ENCODE results near the gene GTPBP3. TPM values are rescaled to one million over a fixed set of nuclear protein-coding genes. Genes with fewer than 3 reads are reported as not detected.
"Not testable (repeated sequence)": the region's sequence is repeated elsewhere in the genome, so short reads cannot be mapped to it uniquely, and the experiment has no call there.

The GTPBP3 gene
- total and polyA plus RNA-seq, 3 experiments from 2014 or later: 13.3 to 55.7 (median 47.3) TPM

GRCh38 chr19:17357724-17358123 is 20.4 kb downstream of the GTPBP3 start:
- POLR2A ChIA-PET: no interaction called here
- H3K27ac Mint-ChIP-seq: no peak overlapping the region
- Histone ChIP-seq H3K4me1 (ENCODE audit: insufficient read depth, low read length) (no peaks in the 10 kb centered on the region), H3K36me3 (ENCODE audit: insufficient read depth, low read length) (no peaks in the 10 kb centered on the region), H3K9me3 (ENCODE audit: low read length) (no peaks in the 10 kb centered on the region), H3K4me3 (ENCODE audit: low read length) (no peak overlapping the region), H3K27ac (ENCODE audit: low read depth, low read length) (no peak overlapping the region), H3K27me3 (ENCODE audit: insufficient read depth, low read length, poor library complexity, severe bottlenecking) (no peaks in the 10 kb centered on the region)
- H3K4me1 Mint-ChIP-seq: no peaks in the 10 kb centered on the region
- no peaks in the 10 kb centered on the region for H3K36me3 Mint-ChIP-seq
- H3K9me3 Mint-ChIP-seq: no peaks in the 10 kb centered on the region
- DNase-seq: no peak
- peaks cover 3 to 8% of the 10 kb centered on the region in 2 donors for H3K27me3 Mint-ChIP-seq
- CTCF ChIA-PET: interaction anchor here (0.7 kb wide), 1 partner anchor 12 kb away, joined by 3 read pairs; no protein-coding TSS in a partner anchor
- no peak overlapping the region for H3K4me3 Mint-ChIP-seq

GRCh38 chr19:17358395-17358794 is 21.0 kb downstream of the GTPBP3 start:
- H3K27ac ChIP-seq (ENCODE audit: low read depth, low read length): no peak overlapping the region
- no peaks in the 10 kb centered on the region for H3K36me3 Mint-ChIP-seq
- no peaks in the 10 kb centered on the region for H3K36me3 ChIP-seq (ENCODE audit: insufficient read depth, low read length)
- no peaks in the 10 kb centered on the region for H3K9me3 ChIP-seq (ENCODE audit: low read length)
- H3K27me3 ChIP-seq (ENCODE audit: insufficient read depth, low read length, poor library complexity, severe bottlenecking): no peaks in the 10 kb centered on the region
- no peak overlapping the region for H3K4me3 Mint-ChIP-seq
- H3K4me3 ChIP-seq (ENCODE audit: low read length): no peak overlapping the region
- H3K27me3 Mint-ChIP-seq: peaks cover 2 to 4% of the 10 kb centered on the region in 2 donors
- ChIA-PET POLR2A (interaction anchor here (0.7 kb wide), 1 partner anchor 815 kb away, joined by 3 read pairs; no protein-coding TSS in a partner anchor), CTCF (interaction anchor here (0.7 kb wide), 1 partner anchor 13 kb away, joined by 3 read pairs; no protein-coding TSS in a partner anchor)
- DNase-seq: no peak
- H3K4me1 Mint-ChIP-seq: no peaks in the 10 kb centered on the region
- H3K4me1 ChIP-seq (ENCODE audit: insufficient read depth, low read length): no peaks in the 10 kb centered on the region
- no peak overlapping the region for H3K27ac Mint-ChIP-seq
- H3K9me3 Mint-ChIP-seq: no peaks in the 10 kb centered on the region

GRCh38 chr19:17359905-17360800 is 22.8 kb downstream of the GTPBP3 start:
- no peak overlapping the region for H3K4me3 ChIP-seq (ENCODE audit: low read length)
- H3K36me3 Mint-ChIP-seq: no peaks in the 10 kb centered on the region
- no peaks in the 10 kb centered on the region for H3K9me3 ChIP-seq (ENCODE audit: low read length)
- no peak for DNase-seq
- H3K27ac Mint-ChIP-seq: no peak overlapping the region
- H3K9me3 Mint-ChIP-seq: no peaks in the 10 kb centered on the region
- CTCF ChIA-PET: interaction anchor here (1.0 kb wide), 1 partner anchor 26 kb away, joined by 3 read pairs; no protein-coding TSS in a partner anchor
- POLR2A ChIA-PET: no interaction called here
- no peak overlapping the region for H3K4me3 Mint-ChIP-seq
- H3K36me3 ChIP-seq (ENCODE audit: insufficient read depth, low read length): no peaks in the 10 kb centered on the region
- no peaks in the 10 kb centered on the region for H3K4me1 ChIP-seq (ENCODE audit: insufficient read depth, low read length)
- H3K4me1 Mint-ChIP-seq: no peaks in the 10 kb centered on the region
- H3K27me3 ChIP-seq (ENCODE audit: insufficient read depth, low read length, poor library complexity, severe bottlenecking): no peaks in the 10 kb centered on the region
- H3K27me3 Mint-ChIP-seq: peaks cover 3% of the 10 kb centered on the region in 2 donors
- no peak overlapping the region for H3K27ac ChIP-seq (ENCODE audit: low read depth, low read length)

GRCh38 chr19:17363852-17364605 is 26.7 kb downstream of the GTPBP3 start:
- H3K9me3 ChIP-seq (ENCODE audit: low read length); H3K27ac Mint-ChIP-seq; H3K4me3 Mint-ChIP-seq; DNase-seq; H3K27ac ChIP-seq (ENCODE audit: low read depth, low read length); H3K9me3 Mint-ChIP-seq; H3K36me3 ChIP-seq (ENCODE audit: insufficient read depth, low read length); H3K36me3 Mint-ChIP-seq; POLR2A ChIA-PET; H3K27me3 ChIP-seq (ENCODE audit: insufficient read depth, low read length, poor library complexity, severe bottlenecking); H3K4me1 ChIP-seq (ENCODE audit: insufficient read depth, low read length); H3K4me1 Mint-ChIP-seq; H3K4me3 ChIP-seq (ENCODE audit: low read length): not testable (repeated sequence)
- H3K27me3 Mint-ChIP-seq: peaks cover 8 to 19% of the 10 kb centered on the region in 2 donors
- CTCF ChIA-PET: interaction anchor here (0.9 to 1.2 kb wide), 2 partner anchors 22 to 51 kb away, joined by 3 to 4 read pairs; no protein-coding TSS in a partner anchor

GRCh38 chr19:17365361-17365760 is 28.0 kb downstream of the GTPBP3 start:
- H3K4me3 ChIP-seq (ENCODE audit: low read length): no peak overlapping the region
- H3K27me3 ChIP-seq (ENCODE audit: insufficient read depth, low read length, poor library complexity, severe bottlenecking): no peaks in the 10 kb centered on the region
- DNase-seq: no peak
- no peaks in the 10 kb centered on the region for H3K9me3 ChIP-seq (ENCODE audit: low read length)
- H3K36me3 ChIP-seq (ENCODE audit: insufficient read depth, low read length): no peaks in the 10 kb centered on the region
- no peaks in the 10 kb centered on the region for H3K4me1 ChIP-seq (ENCODE audit: insufficient read depth, low read length)
- H3K27ac Mint-ChIP-seq: no peak overlapping the region
- peaks cover 0 to 5% (median 0%) of the 10 kb centered on the region in 3 donors for H3K4me1 Mint-ChIP-seq
- CTCF ChIA-PET: no interaction called here
- H3K4me3 Mint-ChIP-seq: no peak overlapping the region
- H3K36me3 Mint-ChIP-seq: no peaks in the 10 kb centered on the region
- POLR2A ChIA-PET: no interaction called here
- H3K27me3 Mint-ChIP-seq: peaks cover 10 to 24% of the 10 kb centered on the region in 2 donors
- no peak overlapping the region for H3K27ac ChIP-seq (ENCODE audit: low read depth, low read length)
- H3K9me3 Mint-ChIP-seq: no peaks in the 10 kb centered on the region

GRCh38 chr19:17370026-17370587 is 32.8 kb downstream of the GTPBP3 start:
- H3K9me3 ChIP-seq (ENCODE audit: low read length): no peaks in the 10 kb centered on the region
- no peaks in the 10 kb centered on the region for H3K36me3 ChIP-seq (ENCODE audit: insufficient read depth, low read length)
- peaks cover 13 to 25% of the 10 kb centered on the region in 2 donors for H3K27me3 Mint-ChIP-seq
- no peaks in the 10 kb centered on the region for H3K27me3 ChIP-seq (ENCODE audit: insufficient read depth, low read length, poor library complexity, severe bottlenecking)
- H3K4me3 Mint-ChIP-seq: no peak overlapping the region
- no peak overlapping the region for H3K4me3 ChIP-seq (ENCODE audit: low read length)
- H3K27ac ChIP-seq (ENCODE audit: low read depth, low read length): no peak overlapping the region
- no peaks in the 10 kb centered on the region for H3K9me3 Mint-ChIP-seq
- H3K4me1 ChIP-seq (ENCODE audit: insufficient read depth, low read length): no peaks in the 10 kb centered on the region
- no peak overlapping the region for H3K27ac Mint-ChIP-seq
- ChIA-PET POLR2A (no interaction called here), CTCF (no interaction called here)
- no peaks in the 10 kb centered on the region for H3K36me3 Mint-ChIP-seq
- DNase-seq: no peak
- peaks cover 0 to 5% (median 0%) of the 10 kb centered on the region in 3 donors for H3K4me1 Mint-ChIP-seq

- Histone ChIP-seq H3K9me3 (ENCODE audit: low read length) (no peaks in the 10 kb centered on the region), H3K4me1 (ENCODE audit: insufficient read depth, low read length) (no peaks in the 10 kb centered on the region), H3K27me3 (ENCODE audit: insufficient read depth, low read length, poor library complexity, severe bottlenecking) (no peaks in the 10 kb centered on the region), H3K4me3 (ENCODE audit: low read length) (no peak within 1 kb of the TSS), H3K27ac (ENCODE audit: low read depth, low read length) (no peak within 1 kb of the TSS), H3K36me3 (ENCODE audit: insufficient read depth, low read length) (no peaks in the 10 kb centered on the region)
- H3K36me3 Mint-ChIP-seq: peaks cover 0 to 5% (median 0%) of the 10 kb centered on the region in 3 donors
- ChIA-PET CTCF (interaction anchor here (1.2 kb wide), 1 partner anchor 9 kb away, joined by 3 read pairs; no protein-coding TSS in a partner anchor), POLR2A (no interaction called here)
- H3K4me1 Mint-ChIP-seq: no peaks in the 10 kb centered on the region
- H3K27ac Mint-ChIP-seq: no peak within 1 kb of the TSS
- H3K27me3 Mint-ChIP-seq: peaks cover 0 to 16% of the 10 kb centered on the region in 2 donors
- H3K9me3 Mint-ChIP-seq: peaks cover 0 to 2% (median 0%) of the 10 kb centered on the region in 5 donors
- H3K4me3 Mint-ChIP-seq: no peak within 1 kb of the TSS
- no peak for DNase-seq
Measured at GRCh38 chr19:17376935-17377600, 39.7 kb downstream of the GTPBP3 start, which contains the start of gene PLVAP. Gene PLVAP, minus strand, starts transcription at chr19:17377342. Its CDS starts 54 bp downstream, at chr19:17377288.

All from CD8-positive, alpha-beta memory T cell (primary cell).